H1 (cell line): Measurements from ENCODE around the gene GPANK1. TPM values are rescaled to one million over a fixed set of nuclear protein-coding genes. Genes with fewer than 3 reads are reported as not detected.

ENCODE experiments used
- CTCF ChIA-PET: fragments of 300-600 bp; sonication (Branson Sonifier 250); formaldehyde crosslinking; loops from one replicate; lab custom pipeline; 2021; ENCODE audit not compliant: partially characterized antibody; lab: Charles Lee
- POLR2A ChIA-PET: fragments of 300-600 bp; sonication (Branson Sonifier 250); formaldehyde crosslinking; loops from one replicate; lab custom pipeline; 2021; ENCODE audit warnings: inconsistent platforms; ENCODE audit not compliant: partially characterized antibody; lab: Charles Lee
- DNase-seq, 2 experiments: peaks; one replicate each; pipeline versions ENCODE4 v3.0.0 to v3.0.0-alpha.2; 2010 to 2022; ENCODE audit warnings: low spot score in 2 of 2, low read depth in 1 of 2, mixed read lengths in 1 of 2
- FAIRE-seq: peaks from 2 replicates; lab custom pipeline; 2011; peaks lifted over from hg19 to GRCh38; lab: Jason Lieb, UNC
- H2AFZ ChIP-seq: 2 replicates; pipeline ENCODE4 v1.8.1; 2012; ENCODE audit warnings: low read length, inconsistent platforms
- H2AK5ac ChIP-seq: 2 replicates; pipeline ENCODE4 v1.6.1; 2013; ENCODE audit warnings: low read depth, low read length
- H2BK120ac ChIP-seq: replicated peaks from 2 replicates; pipeline ENCODE3; 2013; ENCODE audit warnings: low read depth, low read length, inconsistent platforms
- H2BK12ac ChIP-seq: 2 replicates; pipeline ENCODE4 v1.6.1; 2013; ENCODE audit warnings: low read depth, low read length
- H2BK15ac ChIP-seq: 2 replicates; pipeline ENCODE4 v1.6.1; 2013; ENCODE audit warnings: low read length
- H2BK20ac ChIP-seq: 2 replicates; pipeline ENCODE4 v1.6.1; 2013; ENCODE audit warnings: low read length
- H2BK5ac ChIP-seq: 2 replicates; pipeline ENCODE4 v1.6.1; 2013; ENCODE audit warnings: low read depth, low read length
- H3K14ac ChIP-seq: 2 replicates; pipeline ENCODE4 v1.6.1; 2013; ENCODE audit warnings: inconsistent platforms; ENCODE audit not compliant: insufficient read length
- H3K18ac ChIP-seq: 2 replicates; pipeline ENCODE4 v1.6.1; 2013; ENCODE audit warnings: low read length; ENCODE audit errors: extremely low read depth
- H3K23ac ChIP-seq: 2 replicates; pipeline ENCODE4 v1.6.1; 2013; ENCODE audit warnings: inconsistent platforms; ENCODE audit not compliant: insufficient read length
- H3K23me2 ChIP-seq: 2 replicates; pipeline ENCODE4 v1.6.1; 2013; ENCODE audit warnings: low read depth, low read length
- H3K27ac ChIP-seq: 2 replicates; pipeline ENCODE4 v1.6.1; 2011; ENCODE audit warnings: low read depth, low read length, inconsistent platforms
- H3K27me3 ChIP-seq, 4 experiments: replicated peaks in 1 of 4; 1 replicate in 1 of 4; 2 replicates in 3 of 4; pipeline versions ENCODE4 v1.6.1 to v1.8.1; 2011 to 2013; ENCODE audit warnings: low read length in 3 of 4, mild to moderate bottlenecking in 3 of 4, inconsistent platforms in 2 of 4, mixed read lengths in 2 of 4, moderate library complexity in 1 of 4; ENCODE audit not compliant: control insufficient read depth in 3 of 4, insufficient read depth in 3 of 4; ENCODE audit errors: extremely low read depth in 1 of 4
- H3K36me3 ChIP-seq, 4 experiments: 2 replicates each; pipeline versions ENCODE4 v1.6.1 to v1.8.1; 2011 to 2013; ENCODE audit warnings: mild to moderate bottlenecking in 4 of 4, low read length in 3 of 4, moderate library complexity in 2 of 4, control low read depth in 1 of 4, inconsistent platforms in 1 of 4; ENCODE audit not compliant: insufficient read depth in 4 of 4, control insufficient read depth in 2 of 4
- H3K4ac ChIP-seq: replicated peaks from 2 replicates; pipeline ENCODE3; 2013; ENCODE audit warnings: low read length, low read depth, mixed read lengths, inconsistent platforms; ENCODE audit not compliant: insufficient read length
- H3K4me1 ChIP-seq, 4 experiments: replicated peaks in 1 of 4; 1 replicate in 1 of 4; 2 replicates in 3 of 4; pipeline versions ENCODE4 v1.6.1 to v1.8.1; 2011 to 2013; ENCODE audit warnings: low read length in 3 of 4, inconsistent platforms in 2 of 4, mixed read lengths in 1 of 4; ENCODE audit not compliant: insufficient read depth in 4 of 4, control insufficient read depth in 3 of 4
- H3K4me2 ChIP-seq, 2 experiments: 2 replicates each; pipeline versions ENCODE4 v1.6.1 to v1.8.1; 2011 to 2013; ENCODE audit warnings: low read depth in 2 of 2, low read length in 2 of 2, control low read depth in 1 of 2, inconsistent platforms in 1 of 2, mild to moderate bottlenecking in 1 of 2; ENCODE audit not compliant: insufficient read depth in 1 of 2
- H3K4me3 ChIP-seq, 4 experiments: fragments of 200-600, 300-600 bp in 1 of 4; sonication (generic), shearing (Covaris generic), sonication (Bioruptor Twin) in 1 of 4; 2 replicates each; pipeline versions ENCODE4 v1.5.1 to v1.8.1; 2011 to 2016; ENCODE audit warnings: low read length in 4 of 4, low read depth in 3 of 4, control low read depth in 2 of 4, inconsistent platforms in 2 of 4, mild to moderate bottlenecking in 2 of 4, mixed read lengths in 1 of 4, moderate library complexity in 1 of 4; ENCODE audit not compliant: insufficient read depth in 2 of 4; ENCODE audit errors: extremely low read depth in 1 of 4
- H3K56ac ChIP-seq: replicated peaks from 2 replicates; pipeline ENCODE3; 2013; ENCODE audit warnings: low read depth, mild to moderate bottlenecking, mixed read lengths, low read length, inconsistent platforms; ENCODE audit not compliant: insufficient read length
- H3K79me1 ChIP-seq: 2 replicates; pipeline ENCODE4 v1.6.1; 2013; ENCODE audit warnings: low read depth, low read length, control low read depth
- H3K79me2 ChIP-seq, 2 experiments: 2 replicates each; pipeline versions ENCODE4 v1.6.1 to v1.8.1; 2012 to 2013; ENCODE audit warnings: low read length in 2 of 2, mild to moderate bottlenecking in 2 of 2, inconsistent platforms in 1 of 2; ENCODE audit not compliant: insufficient read depth in 2 of 2, control insufficient read depth in 1 of 2
- H3K9ac ChIP-seq, 4 experiments: replicated peaks in 1 of 4; 1 replicate in 1 of 4; 2 replicates in 3 of 4; pipeline versions ENCODE4 v1.6.1 to v1.8.1; 2011 to 2013; ENCODE audit warnings: low read depth in 3 of 4, low read length in 3 of 4, control low read depth in 2 of 4, mild to moderate bottlenecking in 2 of 4, moderate library complexity in 2 of 4, inconsistent platforms in 1 of 4; ENCODE audit errors: extremely low read depth in 1 of 4
- H3K9me3 ChIP-seq, 2 experiments: 2 replicates each; pipeline versions ENCODE4 v1.6.1 to v1.8.1; 2012 to 2013; ENCODE audit warnings: mild to moderate bottlenecking in 2 of 2, moderate library complexity in 2 of 2, control low read depth in 1 of 2, inconsistent platforms in 1 of 2, low read depth in 1 of 2, low read length in 1 of 2, mixed read lengths in 1 of 2; ENCODE audit not compliant: insufficient read depth in 2 of 2
- H4K20me1 ChIP-seq, 2 experiments: replicated peaks in 1 of 2; 2 replicates each; pipeline versions ENCODE3 to v1.8.1; 2011 to 2013; ENCODE audit warnings: inconsistent platforms in 2 of 2, low read length in 2 of 2, mild to moderate bottlenecking in 1 of 2; ENCODE audit not compliant: insufficient read depth in 2 of 2, control insufficient read depth in 1 of 2
- H4K5ac ChIP-seq: 2 replicates; pipeline ENCODE4 v1.6.1; 2013; ENCODE audit warnings: low read length, low read depth, mixed read lengths, inconsistent platforms; ENCODE audit not compliant: insufficient read length
- H4K8ac ChIP-seq: 2 replicates; pipeline ENCODE4 v1.8.0; 2013; ENCODE audit warnings: mild to moderate bottlenecking, moderate library complexity, low read length, inconsistent platforms; ENCODE audit not compliant: insufficient read depth; ENCODE audit errors: extremely low read depth
- H4K91ac ChIP-seq: replicated peaks from 2 replicates; pipeline ENCODE3; 2013; ENCODE audit warnings: low read length, mixed read lengths, inconsistent platforms; ENCODE audit not compliant: insufficient read length
- BACH1 ChIP-seq: IDR thresholded peaks from 2 replicates; pipeline ENCODE4 v1.6.1; 2012; ENCODE audit warnings: low read length, improper control_type of control experiment
- CHD2 ChIP-seq: IDR thresholded peaks from 2 replicates; pipeline ENCODE4 v1.6.1; 2012; ENCODE audit warnings: low read length, improper control_type of control experiment
- FOSL1 ChIP-seq: IDR thresholded peaks from 2 replicates; pipeline ENCODE4 v1.6.1; 2011; ENCODE audit warnings: mild to moderate bottlenecking, low read depth, low read length, moderate library complexity; ENCODE audit not compliant: insufficient read depth
- HDAC2 ChIP-seq, 2 experiments: fragments of 300-600 bp in 1 of 2; sonication (generic) in 1 of 2; IDR thresholded peaks; 2 replicates each; pipeline ENCODE4 v1.6.1; 2011 to 2012; ENCODE audit warnings: low read depth in 2 of 2, low read length in 2 of 2, mild to moderate bottlenecking in 2 of 2, moderate library complexity in 2 of 2, borderline replicate concordance in 1 of 2, inconsistent platforms in 1 of 2
- HDAC6 ChIP-seq: IDR thresholded peaks from one replicate; pipeline ENCODE4 v1.7.1; 2012; ENCODE audit warnings: low read depth, mild to moderate bottlenecking, inconsistent platforms, low read length, moderate library complexity
- SUZ12 ChIP-seq: fragments of 200-600 bp; sonication (generic); IDR thresholded peaks from 2 replicates; pipeline ENCODE4 v1.6.1; 2012; ENCODE audit warnings: mild to moderate bottlenecking, inconsistent platforms, low read length, moderate library complexity, mixed read lengths
- TAF1 ChIP-seq: IDR thresholded peaks from 2 replicates; pipeline ENCODE4 v1.6.1; 2011; ENCODE audit warnings: mild to moderate bottlenecking, low read depth, low read length
- TCF12 ChIP-seq: IDR thresholded peaks from 2 replicates; pipeline ENCODE4 v1.6.1; 2011; ENCODE audit warnings: low read depth, mild to moderate bottlenecking, low read length
- TEAD4 ChIP-seq: IDR thresholded peaks from 2 replicates; pipeline ENCODE4 v1.6.1; 2012; ENCODE audit warnings: low read depth, low read length, inconsistent platforms, mixed read lengths
- WGBS, 2 experiments: shearing (Covaris generic) in 1 of 2; methylation state at CpG; one replicate each; pipeline versions ENCODE4 v1.1.6 to v1.1.7; 2013 to 2015; ENCODE audit warnings: low lambda C conversion rate in 2 of 2, mixed read lengths in 2 of 2, inconsistent platforms in 1 of 2, low coverage in 1 of 2, missing lambda C conversion rate in 1 of 2; ENCODE audit not compliant: insufficient replicate concordance in 2 of 2, insufficient coverage in 1 of 2, insufficient read length in 1 of 2; ENCODE audit errors: extremely low coverage in 1 of 2, missing lambda C conversion rate in 1 of 2; 5-methylcytosine and 5-hydroxymethylcytosine counted together
- polyA plus RNA-seq, 7 experiments: library from polyadenylated mRNA; depleted of rRNA in 3 of 7; stranded (reverse) in 5 of 7; unstranded in 2 of 7; fragments of >200 nt in 5 of 7; fragments of 200-250 nt in 2 of 7; gene quantifications; 1 replicate in 5 of 7; 2 replicates in 1 of 7; 4 replicates in 1 of 7; pipeline versions ENCODE4 v1.2.1 to v1.2.3, GENCODE V29; 2011 to 2013; ENCODE audit warnings: missing spikeins in 2 of 7, mixed read lengths in 2 of 7
- total RNA-seq: library from RNA; stranded (reverse); fragmentation: NEBNext Ultra II Directional; extraction: Animal tissue kit (Norgen Biotek cat#: 25700); gene quantifications from 2 replicates; pipeline ENCODE4 v1.2.1, GENCODE V29; 2021
- TF ChIP-seq, protein P1 (sequence below), 3 experiments: IDR thresholded peaks; 1 replicate in 2 of 3; 2 replicates in 1 of 3; pipeline versions ENCODE4 v1.5.1 to v1.6.1; 2011; ENCODE audit warnings: low read length in 3 of 3, mild to moderate bottlenecking in 3 of 3, inconsistent platforms in 2 of 3, low read depth in 1 of 3, moderate library complexity in 1 of 3; ENCODE audit not compliant: insufficient read depth in 1 of 3; ENCODE audit errors: control extremely low read depth in 1 of 3

The GPANK1 gene
- total and polyA plus RNA-seq, 2 of the 8 experiments (the other 6 are each of a cell fraction or from before 2014, with no cell fraction given) = 24.5 to 30.2 TPM

DNA sequence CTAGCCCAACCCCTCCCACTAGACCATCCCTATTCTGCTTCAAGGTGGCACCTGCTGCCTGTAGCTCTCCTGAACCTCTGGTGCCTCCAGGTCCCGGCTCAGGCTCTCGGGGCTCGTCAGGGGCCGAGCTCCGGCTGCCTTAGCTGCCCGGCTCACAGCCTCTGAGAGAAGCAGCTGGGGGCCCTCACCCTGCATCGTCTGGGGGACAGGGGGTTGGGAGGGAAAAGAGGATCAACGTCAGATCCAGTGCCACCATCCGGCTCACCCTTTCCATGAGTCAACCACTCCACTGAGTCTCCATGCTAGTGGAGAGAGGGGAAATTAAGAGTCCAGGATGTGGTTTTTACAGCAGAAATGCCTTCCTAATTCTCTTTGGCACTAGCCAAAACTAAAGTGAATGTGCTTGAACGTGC lies 25.3 kb downstream of the GPANK1 start:
- Histone ChIP-seq H3K36me3 (peaks cover 61 to 93% (median 77%) of the 10 kb centered on the region in 4 experiments), H3K18ac (no peak overlapping the region), H3K23me2 (no peaks in the 10 kb centered on the region), H2BK12ac (no peak overlapping the region), H2AFZ (no peak overlapping the region), H4K91ac (no peak overlapping the region), H2BK120ac (no peak overlapping the region), H3K56ac (no peak overlapping the region), H2BK20ac (no peak overlapping the region), H2BK15ac (no peak overlapping the region), H3K23ac (no peak overlapping the region), H3K79me2 (no peaks in the 10 kb centered on the region), H3K27me3 (no peaks in the 10 kb centered on the region), H4K8ac (no peak overlapping the region), H3K4me1 (no peaks in the 10 kb centered on the region), H3K4me3 (no peak overlapping the region), H2AK5ac (no peak overlapping the region), H4K20me1 (peaks cover 13 to 14% of the 10 kb centered on the region in 2 experiments), H3K9me3 (no peaks in the 10 kb centered on the region), H3K4me2 (no peak overlapping the region), H3K9ac (no peak overlapping the region; a peak in 1 of 7 replicates), H3K27ac (no peak overlapping the region), H2BK5ac (no peak overlapping the region), H4K5ac (no peak overlapping the region), H3K14ac (no peak overlapping the region), H3K4ac (no peak overlapping the region), H3K79me1 (peaks cover under 1% of the 10 kb centered on the region; the same call in 1 of the 2 replicates)
- POLR2A ChIA-PET = interaction anchor here (0.6 to 34.9 kb wide), 26 partner anchors 5 to 248 kb away, joined by 3 to 883 read pairs (median 4); partner anchors contain the start of genes ABHD16A, AIF1, APOM and BAG6
- no peak for DNase-seq
- FAIRE-seq = no peak
- 96% methylated on average over 10 of the region's 10 CpGs; no CpG with 5 or more reads in 1 of the 2 experiments for WGBS, 2 experiments
- CTCF ChIA-PET = interaction anchor here (0.8 to 1.8 kb wide), 6 partner anchors 12 to 41 kb away, joined by 3 to 4 read pairs (median 3); partner anchors contain the start of gene GPANK1
- no peak for TF ChIP-seq CHD2
- no peak for TF ChIP-seq HDAC6
- TF ChIP-seq, protein P1, sequence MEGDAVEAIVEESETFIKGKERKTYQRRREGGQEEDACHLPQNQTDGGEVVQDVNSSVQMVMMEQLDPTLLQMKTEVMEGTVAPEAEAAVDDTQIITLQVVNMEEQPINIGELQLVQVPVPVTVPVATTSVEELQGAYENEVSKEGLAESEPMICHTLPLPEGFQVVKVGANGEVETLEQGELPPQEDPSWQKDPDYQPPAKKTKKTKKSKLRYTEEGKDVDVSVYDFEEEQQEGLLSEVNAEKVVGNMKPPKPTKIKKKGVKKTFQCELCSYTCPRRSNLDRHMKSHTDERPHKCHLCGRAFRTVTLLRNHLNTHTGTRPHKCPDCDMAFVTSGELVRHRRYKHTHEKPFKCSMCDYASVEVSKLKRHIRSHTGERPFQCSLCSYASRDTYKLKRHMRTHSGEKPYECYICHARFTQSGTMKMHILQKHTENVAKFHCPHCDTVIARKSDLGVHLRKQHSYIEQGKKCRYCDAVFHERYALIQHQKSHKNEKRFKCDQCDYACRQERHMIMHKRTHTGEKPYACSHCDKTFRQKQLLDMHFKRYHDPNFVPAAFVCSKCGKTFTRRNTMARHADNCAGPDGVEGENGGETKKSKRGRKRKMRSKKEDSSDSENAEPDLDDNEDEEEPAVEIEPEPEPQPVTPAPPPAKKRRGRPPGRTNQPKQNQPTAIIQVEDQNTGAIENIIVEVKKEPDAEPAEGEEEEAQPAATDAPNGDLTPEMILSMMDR (IDR thresholded peaks at IDR 0.05; ENCODE audit: control extremely low read depth in 1 of 3, insufficient read depth in 1 of 3, low read depth in 1 of 3, low read length in 3 of 3) = no peak
- TF ChIP-seq HDAC2 (IDR thresholded peaks at IDR 0.05; ENCODE audit: borderline replicate concordance in 1 of 2, low read depth in 2 of 2, low read length in 2 of 2) = no peak
- no peak for TF ChIP-seq FOSL1
- no peak for TF ChIP-seq TAF1
- TF ChIP-seq SUZ12 = no peak
- TF ChIP-seq BACH1 = no peak
- no peak for TF ChIP-seq TEAD4
- TF ChIP-seq TCF12 = no peak
